Breast epithelium (tissue), 3 donors: ENCODE data around the gene MIF.

Experiments
- CTCF ChIP-seq, 3 donors: fragments of 450-650 bp; IDR thresholded peaks; one replicate each; pipeline ENCODE4 v1.5.1; 2016 to 2017; ENCODE audit warnings: antibody characterized with exemption in 3 of 3, mild to moderate bottlenecking in 3 of 3, moderate library complexity in 3 of 3
- POLR2A ChIP-seq: fragments of 450-650 bp; IDR thresholded peaks from one replicate; pipeline ENCODE4 v1.6.1; 2016; ENCODE audit warnings: antibody characterized with exemption, mild to moderate bottlenecking, moderate library complexity
- POLR2AphosphoS5 ChIP-seq, 3 donors: sonication (generic); formaldehyde crosslinking; IDR thresholded peaks; one replicate each; pipeline ENCODE4 v1.6.1; 2017; ENCODE audit warnings: antibody characterized with exemption in 3 of 3

- no peak for TF ChIP-seq CTCF (IDR thresholded peaks at IDR 0.05)
- no peak for TF ChIP-seq POLR2A
- TF ChIP-seq POLR2AphosphoS5 (IDR thresholded peaks at IDR 0.05): no peak
Measured at GRCh38 chr22:23847310-23847920, 46.8 kb upstream of the MIF start.
